ENCODE data around the gene HEBP2. TPM values are rescaled to one million over a fixed set of nuclear protein-coding genes. Genes with fewer than 3 reads are reported as not detected.

HEBP2 gene
- total and polyA plus RNA-seq, 2 of the 4 experiments (the other 2 are of a cell fraction) = 3.9 to 6.1 TPM

- dilution Hi-C loops (cut with HindIII; ENCODE audit: low sequenced_read_pairs, unreplicated experiment) = no loop called here
- BruUV-seq (replicated peaks) = no TSS peak
- CTCF ChIA-PET = interaction anchor here (1.0 kb wide), 1 partner anchor 103 kb away, joined by 3 read pairs; no protein-coding TSS in a partner anchor
These were observed 14.2 kb downstream of the HEBP2 start for GRCh38 chr6:138418118-138418742.

More at GRCh38 chr6:138418118-138418742, 14.2 kb downstream of the HEBP2 start:
- no peaks in the 10 kb centered on the region for H3K9me3 ChIP-seq (ENCODE audit: control insufficient read depth, insufficient read depth, low read length)
- no peak overlapping the region for H3K23ac ChIP-seq (ENCODE audit: low read depth, low read length)
- H3K27me3 ChIP-seq (ENCODE audit: control insufficient read depth, insufficient read depth, low read length) = no peaks in the 10 kb centered on the region
- no peak for TF ChIP-seq ELK1 (IDR thresholded peaks at IDR 0.05; ENCODE audit: borderline replicate concordance, low read depth, low read length)
- no peak for TF ChIP-seq MXI1 (IDR thresholded peaks at IDR 0.05; ENCODE audit: borderline replicate concordance, low read depth, low read length)
- TF ChIP-seq MAZ (IDR thresholded peaks at IDR 0.05; ENCODE audit: borderline replicate concordance, low read depth, low read length) = no peak
- no peak for TF ChIP-seq FOS (IDR thresholded peaks at IDR 0.05; ENCODE audit: low read depth, low read length)
- TF ChIP-seq MAFK (IDR thresholded peaks at IDR 0.05; ENCODE audit: low read depth, low read length) = no peak
- no peak for TF ChIP-seq RCOR1 (IDR thresholded peaks at IDR 0.05; ENCODE audit: insufficient replicate concordance, low read length)
- TF ChIP-seq SMC3 (IDR thresholded peaks at IDR 0.05; ENCODE audit: low read depth, low read length) = no peak
- no peak overlapping the region for H2BK15ac ChIP-seq (ENCODE audit: low read depth, low read length)
- H2BK120ac ChIP-seq (ENCODE audit: low read depth, low read length) = no peak overlapping the region
- no peak overlapping the region for H3K4me2 ChIP-seq (ENCODE audit: low read depth, low read length)
- H4K91ac ChIP-seq (ENCODE audit: insufficient read depth, low read depth, low read length) = no peak overlapping the region
- no peak overlapping the region for H2AFZ ChIP-seq (replicated peaks; ENCODE audit: low read length, poor library complexity)
- H4K5ac ChIP-seq (ENCODE audit: low read depth, low read length) = no peak overlapping the region
- H2AK5ac ChIP-seq (ENCODE audit: low read depth, low read length) = no peak overlapping the region
- H3K4me3 ChIP-seq (ENCODE audit: insufficient read depth, low read depth, low read length) = no peak overlapping the region
- peaks cover 16% of the 10 kb centered on the region for H3K36me3 ChIP-seq (ENCODE audit: control insufficient read depth, insufficient read depth, low read length)
- no CpG with 5 or more reads among the region's 3 CpGs for whole genome bisulfite sequencing, 2 experiments (ENCODE audit: extremely low coverage in 2 of 2, insufficient read length in 1 of 2)
- no peak overlapping the region for H2BK5ac ChIP-seq (ENCODE audit: low read depth, low read length, poor library complexity, severe bottlenecking)
- no peaks in the 10 kb centered on the region; the same call in 1 of the 2 replicates for H4K20me1 ChIP-seq (ENCODE audit: insufficient read depth, low read length)
- no peak overlapping the region for H3K56ac ChIP-seq (ENCODE audit: extremely low read depth, insufficient read depth, low read length)
- H3K14ac ChIP-seq (replicated peaks; ENCODE audit: low read depth, low read length) = no peak overlapping the region
- in situ Hi-C loops (cut with MboI; ENCODE audit: low sequenced_read_pairs) = loop anchor here (25.0 kb wide), 1 partner anchor 581 kb away; no protein-coding TSS in a partner anchor
- no peak overlapping the region for H3K9ac ChIP-seq (ENCODE audit: low read depth, low read length)
- no peaks in the 10 kb centered on the region for H3K4me1 ChIP-seq (ENCODE audit: control insufficient read depth, insufficient read depth, low read length)
- H2AK9ac ChIP-seq (replicated peaks; ENCODE audit: low read depth, low read length, poor library complexity) = no peak overlapping the region
- H3K9me1 ChIP-seq (ENCODE audit: insufficient read depth, low read length) = peaks cover 5% of the 10 kb centered on the region; the same call in 1 of the 2 replicates
- no peak overlapping the region for H4K8ac ChIP-seq (ENCODE audit: low read depth in 2 of 2, low read length in 2 of 2)
- H3K27ac ChIP-seq (ENCODE audit: insufficient read depth, low read length) = no peak overlapping the region
- no peak overlapping the region for H3K18ac ChIP-seq (ENCODE audit: low read depth, low read length)
- H3K79me1 ChIP-seq (ENCODE audit: low read depth in 1 of 2, low read length in 2 of 2) = no peaks in the 10 kb centered on the region
- H2BK20ac ChIP-seq (ENCODE audit: low read depth, low read length) = no peak overlapping the region
- no peak for ATAC-seq (ENCODE audit: low read depth)
- intact Hi-C loops (cut with micrococcal nuclease) = no loop called here
- no peak for DNase-seq
- POLR2A ChIA-PET (ENCODE audit: unreplicated experiment) = no interaction called here
- no peak overlapping the region for H3K4ac ChIP-seq (ENCODE audit: low read depth, low read length)
